HUES6 (cell line): ENCODE results near the gene NR2C2AP.
"Not testable (repeated sequence)": the region's sequence is repeated elsewhere in the genome, so short reads cannot be mapped to it uniquely, and the experiment has no call there.

Experiments used
- H3K27ac ChIP-seq: 2 replicates; pipeline ENCODE4 v1.7.0; 2013; ENCODE audit warnings: low read depth, mild to moderate bottlenecking, low read length, inconsistent platforms
- H3K27me3 ChIP-seq: 2 replicates; pipeline ENCODE4 v1.6.1; 2013; ENCODE audit warnings: low read length; ENCODE audit not compliant: control insufficient read depth, insufficient read depth
- H3K36me3 ChIP-seq: 2 replicates; pipeline ENCODE4 v1.6.1; 2013; ENCODE audit warnings: low read length; ENCODE audit not compliant: control insufficient read depth, insufficient read depth
- H3K4me1 ChIP-seq: 2 replicates; pipeline ENCODE4 v1.6.1; 2013; ENCODE audit warnings: low read length; ENCODE audit not compliant: control insufficient read depth, insufficient read depth
- H3K4me3 ChIP-seq: 2 replicates; pipeline ENCODE4 v1.5.1; 2013; ENCODE audit warnings: low read depth, low read length
- H3K9ac ChIP-seq: one replicate; pipeline ENCODE4 v1.6.1; 2013; ENCODE audit warnings: mild to moderate bottlenecking, low read length
- H3K9me3 ChIP-seq: 2 replicates; pipeline ENCODE4 v1.6.1; 2013; ENCODE audit warnings: low read depth, low read length; ENCODE audit not compliant: control insufficient read depth, insufficient read depth

Gene NR2C2AP

DNA sequence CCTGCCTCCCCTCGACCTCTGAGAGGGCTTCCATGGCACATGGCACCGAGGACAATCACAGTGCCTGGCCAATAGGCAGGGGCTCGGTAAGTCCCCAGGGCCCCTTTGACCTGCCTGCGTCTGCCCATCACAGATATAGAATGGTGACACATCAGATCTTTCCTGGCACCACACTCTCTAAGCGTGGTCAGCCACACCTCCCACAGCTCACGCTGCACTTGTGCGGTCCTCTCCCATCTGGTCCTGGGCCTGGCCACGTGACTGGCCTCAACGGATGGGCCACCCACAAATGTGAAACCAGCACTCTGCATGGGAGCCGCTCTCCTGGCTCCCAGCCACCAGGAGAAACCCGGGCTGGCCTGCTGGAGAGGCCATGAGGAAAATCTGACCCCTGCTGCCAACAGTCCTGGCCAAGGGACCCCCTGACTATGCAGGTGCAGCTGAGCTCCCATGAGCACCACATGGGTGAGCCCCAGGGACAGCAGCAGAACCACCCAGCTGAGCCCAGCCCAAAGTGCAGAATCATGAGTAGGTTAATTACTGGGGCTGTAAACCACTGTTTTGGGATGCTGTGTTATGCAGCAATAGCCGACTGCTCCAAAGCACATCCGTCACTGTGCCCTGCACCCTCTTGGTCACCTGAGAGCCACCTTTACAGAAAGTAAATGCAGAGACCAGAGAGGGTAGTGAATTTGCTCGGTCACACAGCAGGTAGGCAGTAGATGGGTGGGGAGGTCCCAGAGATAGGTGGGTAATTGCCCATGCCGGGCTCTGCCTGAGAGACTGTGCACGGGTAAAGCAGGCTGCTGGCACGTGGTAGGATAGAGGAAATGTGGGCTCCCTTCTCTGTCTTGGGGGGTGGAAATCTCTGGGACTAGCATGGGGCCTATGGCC is 23.4 kb downstream of the NR2C2AP start:
- Histone ChIP-seq H3K36me3 (peaks cover 31% of the 10 kb centered on the region), H3K27me3 (no peaks in the 10 kb centered on the region), H3K27ac (no peak overlapping the region), H3K4me3 (no peak overlapping the region), H3K4me1 (no peaks in the 10 kb centered on the region), H3K9ac (no peak overlapping the region), H3K9me3 (no peaks in the 10 kb centered on the region)

DNA sequence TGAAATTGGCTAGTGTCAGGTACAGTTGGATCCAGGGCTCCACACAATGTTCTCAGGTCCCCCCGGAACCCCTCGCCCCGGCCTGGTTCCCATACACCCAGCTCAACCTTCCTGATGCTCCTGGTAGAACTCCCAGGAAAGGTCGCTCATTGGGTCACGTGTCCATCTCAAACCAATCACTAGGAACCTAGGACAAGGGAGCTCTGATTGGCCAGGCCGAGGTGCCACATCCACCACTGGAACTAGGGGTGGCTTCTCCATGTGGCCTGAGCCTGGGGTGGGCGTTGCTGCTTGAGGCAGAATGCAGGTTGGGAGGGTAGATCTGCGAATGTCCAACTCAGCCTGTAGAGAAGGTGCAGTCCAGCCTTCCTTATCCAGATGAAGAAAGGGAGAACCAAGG is 26.3 kb downstream of the NR2C2AP start:
- H3K36me3 ChIP-seq = peaks cover 22% of the 10 kb centered on the region
- H3K4me3 ChIP-seq = no peak overlapping the region
- H3K27ac ChIP-seq = no peak overlapping the region
- H3K9ac ChIP-seq = no peak overlapping the region
- peaks cover 4% of the 10 kb centered on the region for H3K4me1 ChIP-seq
- H3K9me3 ChIP-seq = no peaks in the 10 kb centered on the region
- peaks cover 4% of the 10 kb centered on the region; the same call in 1 of the 2 replicates for H3K27me3 ChIP-seq

DNA sequence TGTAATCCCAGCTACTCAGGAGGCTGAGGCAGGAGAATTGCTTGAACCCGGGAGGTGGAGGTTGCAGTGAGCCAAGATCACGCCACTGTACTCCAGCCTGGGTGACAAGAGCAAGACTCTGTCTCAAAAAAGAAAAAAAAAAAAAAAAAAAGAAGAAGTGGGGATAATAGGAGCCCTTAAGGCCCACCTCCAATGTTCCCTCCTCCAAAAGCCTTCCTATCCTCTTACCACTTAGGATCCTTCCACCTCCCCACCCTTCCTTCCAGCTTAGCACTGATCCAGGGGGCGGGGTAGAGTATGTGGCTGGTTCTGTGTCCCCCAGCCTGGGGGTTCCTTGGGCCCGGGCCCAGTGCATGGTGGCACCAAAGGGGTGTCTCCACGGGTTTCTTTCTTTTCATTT is 30.0 kb downstream of the NR2C2AP start:
- not testable (repeated sequence) for H3K9ac ChIP-seq, H3K36me3 ChIP-seq, H3K4me3 ChIP-seq, H3K27ac ChIP-seq, H3K9me3 ChIP-seq
- peaks cover 37% of the 10 kb centered on the region for H3K27me3 ChIP-seq
- peaks cover 12% of the 10 kb centered on the region for H3K4me1 ChIP-seq

DNA sequence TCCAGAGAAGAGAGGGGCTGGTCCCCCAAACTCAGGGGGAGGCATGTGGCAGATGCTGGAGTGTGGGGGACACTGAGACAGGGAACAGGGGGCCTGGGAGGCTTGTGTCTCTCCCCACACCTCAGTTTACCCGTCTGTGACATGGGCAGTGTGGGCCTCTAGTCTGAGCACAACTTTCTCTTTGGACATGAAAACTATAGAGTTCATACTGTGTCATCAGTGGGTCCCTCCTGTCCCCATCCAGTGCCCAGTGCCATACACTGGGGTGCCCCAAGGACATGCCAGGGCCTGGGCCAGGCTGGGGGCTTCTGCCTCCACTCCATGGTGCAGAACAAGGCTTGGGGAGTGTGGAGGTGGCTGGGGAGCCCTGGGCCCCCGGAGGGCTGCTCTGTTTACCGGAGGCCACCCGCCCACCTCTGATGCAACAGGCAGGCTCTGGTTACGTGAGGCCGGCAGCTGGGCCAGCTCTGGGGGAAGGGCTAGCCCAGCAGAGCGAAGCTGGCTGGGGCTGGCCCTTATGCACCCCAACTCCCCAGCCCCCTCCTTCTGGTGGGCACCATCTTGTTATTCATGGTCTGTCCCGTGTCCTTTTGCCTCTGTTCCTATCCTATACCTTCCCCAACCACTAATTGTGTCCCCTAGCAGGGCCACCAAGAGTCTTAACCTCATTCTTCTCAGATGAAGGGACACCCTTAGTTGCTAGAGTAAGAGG is 31.2 kb downstream of the NR2C2AP start:
- peaks cover 12% of the 10 kb centered on the region for H3K4me1 ChIP-seq
- no peak overlapping the region for H3K27ac ChIP-seq
- H3K9me3 ChIP-seq = no peaks in the 10 kb centered on the region
- H3K9ac ChIP-seq = no peak overlapping the region
- H3K36me3 ChIP-seq = no peaks in the 10 kb centered on the region
- H3K4me3 ChIP-seq = no peak overlapping the region
- peaks cover 45% of the 10 kb centered on the region for H3K27me3 ChIP-seq

DNA sequence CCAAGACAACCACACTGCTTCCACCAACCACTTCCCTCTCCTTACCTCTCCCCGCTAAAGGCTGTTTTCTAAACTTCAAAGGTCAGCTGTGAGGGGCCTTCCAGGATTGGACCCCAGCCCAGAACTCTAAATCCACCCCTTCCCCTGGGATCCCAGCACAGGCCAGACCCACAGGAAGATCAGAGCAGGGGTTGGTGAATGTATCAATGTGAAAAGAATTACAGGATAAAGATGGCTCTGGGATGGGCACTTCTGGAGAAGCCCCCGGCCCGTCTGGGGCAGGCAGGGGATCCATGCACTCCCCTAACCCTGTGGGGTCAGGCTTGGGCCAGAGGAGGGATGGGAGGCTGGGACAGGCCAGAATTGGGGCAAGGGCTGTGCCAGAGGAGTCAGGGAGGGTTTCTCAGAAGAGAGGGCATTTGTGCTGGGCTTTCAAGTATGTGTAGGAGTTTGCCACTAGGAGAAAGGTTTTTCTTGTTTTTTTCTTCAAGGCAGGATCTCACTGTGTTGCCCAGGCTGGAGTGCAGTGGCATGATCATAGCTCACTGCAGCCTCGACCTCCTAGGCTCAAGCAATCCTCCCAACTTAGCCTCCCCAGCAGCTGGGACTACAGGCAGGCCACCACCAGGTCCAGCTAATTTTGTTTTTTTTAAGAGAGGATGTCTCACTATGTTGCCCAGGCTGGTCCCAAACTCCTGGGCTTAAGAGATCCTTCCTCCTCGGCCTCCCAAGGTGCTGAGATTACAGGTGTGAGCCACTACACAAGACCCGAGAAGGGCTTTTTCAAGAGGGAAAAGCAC is 32.1 kb downstream of the NR2C2AP start:
- H3K4me3 ChIP-seq = peak overlapping the region; percentile 63; the same call in 1 of the 2 replicates
- peaks cover 45% of the 10 kb centered on the region for H3K27me3 ChIP-seq
- H3K36me3 ChIP-seq = no peaks in the 10 kb centered on the region
- peaks cover 12% of the 10 kb centered on the region for H3K4me1 ChIP-seq
- H3K9me3 ChIP-seq = no peaks in the 10 kb centered on the region
- no peak overlapping the region for H3K27ac ChIP-seq
- H3K9ac ChIP-seq = no peak overlapping the region

DNA sequence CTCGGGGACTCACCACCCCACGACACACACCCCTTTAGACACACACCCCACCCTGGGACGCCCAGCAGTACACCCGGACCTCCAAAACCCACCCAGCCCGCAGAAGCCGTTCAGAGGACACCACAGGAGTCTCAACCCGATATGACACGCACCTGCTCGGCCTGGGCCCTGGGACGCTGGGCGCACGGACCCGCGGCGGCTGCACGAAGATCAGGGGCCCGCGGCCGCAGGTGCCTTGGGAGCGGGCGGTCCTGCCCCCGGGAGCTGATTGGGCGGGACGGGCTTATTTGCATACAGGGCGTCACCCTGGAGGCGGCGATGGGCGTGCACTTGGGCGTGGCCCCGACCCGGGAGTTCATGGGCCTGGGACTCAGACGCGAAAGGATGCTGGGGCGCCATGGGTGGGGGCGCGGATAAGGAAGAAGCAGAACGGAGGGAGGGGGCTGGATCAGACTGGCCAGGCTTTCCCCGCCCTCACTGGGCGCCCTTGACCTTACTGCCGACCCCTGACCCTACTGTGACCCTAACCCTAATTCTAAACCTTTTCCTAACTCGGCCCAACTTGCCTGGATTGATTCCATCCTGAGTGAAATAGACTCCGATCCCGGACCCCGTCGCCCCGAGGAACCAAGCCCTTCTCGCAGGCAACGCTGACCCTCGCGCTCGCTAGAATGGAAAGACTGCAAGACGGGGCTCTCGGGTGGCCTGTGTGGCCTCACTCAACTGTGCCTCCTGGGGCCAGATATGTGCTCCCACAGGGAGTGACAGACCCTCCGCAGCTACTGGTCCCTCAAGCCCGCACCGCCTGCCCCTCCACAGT is 33.0 kb downstream of the NR2C2AP start, which contains the start of gene MEF2B:
TSS of gene MEF2B (minus strand) at position 211 of the 820 bp plus-strand sequence. CDS start 19,528 bp downstream, outside the sequence.
- Histone ChIP-seq H3K4me3 (peak within 1 kb of the TSS; percentile 63), H3K36me3 (no peaks in the 10 kb centered on the region), H3K27ac (no peak within 1 kb of the TSS), H3K9ac (no peak within 1 kb of the TSS), H3K4me1 (peaks cover 12% of the 10 kb centered on the region), H3K9me3 (no peaks in the 10 kb centered on the region), H3K27me3 (peaks cover 45% of the 10 kb centered on the region)

DNA sequence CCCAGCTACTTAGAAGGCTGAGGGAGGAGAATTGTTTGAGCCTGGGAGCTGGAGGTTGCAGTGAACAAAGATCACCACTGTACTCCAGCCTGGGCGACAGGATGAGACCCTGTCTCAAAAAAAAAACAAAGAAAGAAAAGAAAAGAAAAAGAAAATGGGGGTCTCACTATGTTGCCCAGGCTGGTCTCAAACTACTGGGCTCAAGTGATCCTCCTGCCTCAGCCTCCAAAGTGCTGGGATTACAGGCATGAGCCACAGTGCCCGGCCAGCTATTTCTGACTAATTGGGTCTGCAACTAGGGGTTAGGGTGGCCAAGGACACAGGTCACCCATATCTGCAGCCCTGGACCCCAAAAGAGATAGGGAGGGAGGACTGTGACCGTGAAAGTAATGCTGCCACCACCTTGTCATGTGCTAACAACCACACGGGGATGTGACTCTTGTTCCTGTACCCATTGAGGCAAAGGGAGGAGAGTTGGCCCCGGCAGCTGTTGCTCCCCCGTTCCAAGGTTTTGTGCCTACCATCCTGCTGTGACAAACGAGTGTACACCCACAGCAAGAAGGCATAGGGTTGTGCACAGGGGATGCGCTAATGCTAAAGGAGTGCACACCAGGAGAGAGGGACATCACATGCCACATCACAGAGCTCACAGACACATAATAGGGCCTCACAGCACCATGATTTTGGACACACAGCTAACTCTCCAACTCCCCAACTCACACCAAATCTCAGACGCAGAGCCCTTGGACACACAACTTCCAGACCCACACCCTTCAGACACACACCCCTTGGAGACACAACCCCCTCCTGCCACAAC is 33.8 kb downstream of the NR2C2AP start:
- peak overlapping the region; percentile 63 for H3K4me3 ChIP-seq
- no peaks in the 10 kb centered on the region for H3K9me3 ChIP-seq
- H3K36me3 ChIP-seq = no peaks in the 10 kb centered on the region
- H3K27ac ChIP-seq = no peak overlapping the region
- peaks cover 45% of the 10 kb centered on the region for H3K27me3 ChIP-seq
- H3K9ac ChIP-seq = no peak overlapping the region
- H3K4me1 ChIP-seq = peaks cover 12% of the 10 kb centered on the region

DNA sequence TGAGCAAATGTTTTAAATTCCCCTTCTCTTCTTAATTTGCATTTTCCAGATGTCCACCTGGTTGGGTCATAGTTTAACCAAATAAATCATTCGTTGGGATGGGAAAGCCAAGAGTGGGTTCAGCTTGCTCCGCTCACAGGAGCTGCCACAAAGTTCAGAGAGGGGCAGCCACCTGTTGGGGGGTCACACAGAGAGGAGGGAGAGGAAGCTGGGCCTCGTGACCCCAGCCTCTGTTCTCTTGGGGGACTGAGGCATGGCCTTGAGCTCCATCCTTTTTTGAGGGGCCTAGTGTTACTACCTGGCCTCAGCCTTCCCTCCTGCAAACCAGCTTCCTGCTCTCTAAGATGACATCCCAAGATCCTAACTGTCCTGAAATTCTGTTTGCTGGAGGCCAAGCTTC is 35.6 kb downstream of the NR2C2AP start:
- Histone ChIP-seq H3K36me3 (no peaks in the 10 kb centered on the region), H3K4me3 (no peak overlapping the region)

DNA sequence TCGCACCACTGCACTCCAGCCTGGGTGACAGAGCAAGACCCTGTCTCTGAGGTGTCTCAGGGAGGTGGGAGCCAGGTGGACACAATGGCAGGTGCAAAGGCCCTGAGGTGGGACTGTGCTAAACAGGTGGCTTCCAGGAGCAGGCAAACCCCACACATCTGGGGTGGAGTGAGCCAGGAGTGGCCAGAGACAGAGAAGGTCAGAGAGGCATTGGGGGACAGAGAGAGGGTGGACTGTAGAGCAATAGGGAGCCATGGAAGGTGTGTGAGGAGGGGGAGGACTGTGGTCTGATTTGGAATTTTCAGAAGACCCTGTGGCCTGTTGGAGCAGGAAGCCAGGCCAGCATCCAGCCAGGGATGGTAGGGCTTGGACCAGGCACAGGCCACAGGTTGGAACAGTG is 37.8 kb downstream of the NR2C2AP start:
- H3K4me1 ChIP-seq = peaks cover 1% of the 10 kb centered on the region; the same call in 1 of the 2 replicates
- H3K4me3 ChIP-seq = no peak overlapping the region
- H3K36me3 ChIP-seq = no peaks in the 10 kb centered on the region
- H3K9me3 ChIP-seq = no peaks in the 10 kb centered on the region
- peaks cover 27% of the 10 kb centered on the region for H3K27me3 ChIP-seq
- H3K27ac ChIP-seq = no peak overlapping the region
- H3K9ac ChIP-seq = no peak overlapping the region

More for the DNA sequence above, 35.6 kb downstream of the NR2C2AP start:
- H3K27me3 ChIP-seq = peaks cover 45% of the 10 kb centered on the region
- no peaks in the 10 kb centered on the region for H3K9me3 ChIP-seq
- no peak overlapping the region for H3K27ac ChIP-seq
- H3K9ac ChIP-seq = no peak overlapping the region
- peaks cover 12% of the 10 kb centered on the region for H3K4me1 ChIP-seq
